GM19467 (cell line): ENCODE measurements around the gene RAB30.

Source experiments
- ATAC-seq: cut with Tn5 transposase; IDR thresholded peaks from one replicate; pipeline ENCODE4 v1.9.1; 2021; ENCODE audit warnings: mild to moderate bottlenecking, moderate library complexity; ENCODE audit not compliant: unreplicated experiment

RAB30 gene, protein sequence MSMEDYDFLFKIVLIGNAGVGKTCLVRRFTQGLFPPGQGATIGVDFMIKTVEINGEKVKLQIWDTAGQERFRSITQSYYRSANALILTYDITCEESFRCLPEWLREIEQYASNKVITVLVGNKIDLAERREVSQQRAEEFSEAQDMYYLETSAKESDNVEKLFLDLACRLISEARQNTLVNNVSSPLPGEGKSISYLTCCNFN

DNA sequence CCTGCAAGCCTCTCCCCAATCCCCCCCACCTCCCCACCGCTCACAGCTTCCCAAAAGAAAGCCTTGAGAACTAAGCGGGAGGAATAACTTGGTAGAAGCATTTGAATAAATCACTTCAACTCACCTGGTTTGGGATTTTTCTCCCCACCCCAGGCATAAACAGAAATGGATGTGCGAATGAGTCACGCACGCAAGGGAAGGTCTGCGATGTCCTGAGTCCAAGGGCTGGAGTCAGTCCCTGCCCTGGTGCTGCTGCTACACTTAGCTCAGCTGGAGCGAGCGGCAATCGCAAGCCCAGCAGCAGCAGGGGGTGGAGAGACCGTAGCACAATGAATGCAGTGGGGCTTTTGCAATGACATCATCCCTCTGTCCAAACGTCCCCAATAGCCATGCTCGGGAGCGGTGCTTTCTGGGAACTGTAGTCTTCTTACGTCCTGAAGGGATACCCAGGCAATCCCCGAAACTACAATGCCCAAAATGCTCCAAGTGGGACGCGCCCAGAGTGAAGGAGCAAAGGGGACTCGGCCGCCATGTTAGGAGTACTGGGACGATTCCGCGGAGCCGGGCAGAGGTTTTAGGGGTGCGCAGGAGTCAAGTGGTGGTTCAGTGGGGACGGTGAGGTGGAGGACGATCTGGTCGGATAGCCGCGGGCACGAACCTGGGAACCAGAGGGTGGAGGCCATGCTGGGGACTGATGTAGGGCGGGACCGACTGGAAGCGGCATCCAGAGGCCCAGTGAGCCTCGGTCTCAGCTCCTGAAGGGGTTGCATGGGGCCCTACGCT lies at the start of gene RAB30:
Gene RAB30, minus strand, starts transcription at position 331 of the 783 bp plus-strand sequence. CDS start 74,581 bp downstream, outside the sequence.
- peak; percentile 96 for ATAC-seq

DNA sequence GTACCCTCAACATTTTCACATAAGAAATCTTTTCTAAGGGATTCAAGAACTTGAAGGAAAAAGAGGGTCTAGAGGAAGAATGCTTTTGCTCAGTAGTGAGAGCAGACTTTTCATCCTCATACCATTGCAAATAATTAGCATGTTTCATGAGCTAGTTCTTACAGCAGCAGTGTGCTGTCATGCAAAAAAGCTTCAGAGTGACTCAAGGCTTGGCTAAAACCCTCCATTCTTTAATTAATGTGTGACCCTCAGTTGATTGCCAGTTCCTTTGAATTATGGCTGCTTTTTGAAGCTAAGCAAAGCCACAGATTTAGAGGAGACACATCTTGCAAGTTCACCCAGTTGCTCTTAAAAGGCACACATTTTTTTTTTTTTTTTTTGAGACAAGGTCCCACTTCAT lies 48.6 kb upstream of the RAB30 start:
- no peak for ATAC-seq

DNA sequence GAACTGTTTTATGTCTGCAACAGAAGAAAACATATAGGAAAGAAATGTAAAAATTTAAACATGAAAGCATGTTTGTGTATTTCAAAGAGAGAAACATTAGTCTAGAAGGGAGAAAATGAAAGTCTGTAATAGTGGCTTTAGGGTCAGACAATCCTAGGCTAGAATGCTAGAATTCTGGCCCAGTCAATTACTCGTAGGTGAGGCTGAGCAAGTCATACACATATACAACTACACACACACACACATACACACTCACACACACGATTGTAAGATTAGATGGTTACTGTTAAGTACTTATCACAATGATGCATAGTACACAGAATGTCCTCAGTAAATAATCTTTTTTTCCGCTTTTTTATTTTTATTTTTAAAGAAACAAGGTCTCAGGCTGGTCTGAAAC lies 47.5 kb upstream of the RAB30 start:
- ATAC-seq, result no peak

DNA sequence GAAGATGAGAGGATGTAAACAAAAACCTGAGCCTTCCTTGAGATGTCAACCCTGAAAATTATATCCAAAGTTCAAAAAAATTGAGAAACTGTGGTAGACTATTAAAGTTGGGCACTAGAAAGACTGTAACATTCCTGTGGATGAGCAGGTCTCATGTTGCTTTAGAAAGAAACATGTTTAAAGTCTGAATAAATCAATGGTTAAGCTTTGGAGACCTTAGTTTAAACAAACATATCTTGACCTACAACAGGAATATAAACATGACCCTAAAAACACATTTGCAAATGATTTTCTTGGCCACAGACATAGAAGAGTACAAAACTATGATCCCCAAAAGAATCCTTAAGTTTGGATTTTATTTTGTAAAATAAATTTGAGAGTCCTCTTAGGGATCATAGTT lies 47.1 kb upstream of the RAB30 start:
- ATAC-seq, result no peak

DNA sequence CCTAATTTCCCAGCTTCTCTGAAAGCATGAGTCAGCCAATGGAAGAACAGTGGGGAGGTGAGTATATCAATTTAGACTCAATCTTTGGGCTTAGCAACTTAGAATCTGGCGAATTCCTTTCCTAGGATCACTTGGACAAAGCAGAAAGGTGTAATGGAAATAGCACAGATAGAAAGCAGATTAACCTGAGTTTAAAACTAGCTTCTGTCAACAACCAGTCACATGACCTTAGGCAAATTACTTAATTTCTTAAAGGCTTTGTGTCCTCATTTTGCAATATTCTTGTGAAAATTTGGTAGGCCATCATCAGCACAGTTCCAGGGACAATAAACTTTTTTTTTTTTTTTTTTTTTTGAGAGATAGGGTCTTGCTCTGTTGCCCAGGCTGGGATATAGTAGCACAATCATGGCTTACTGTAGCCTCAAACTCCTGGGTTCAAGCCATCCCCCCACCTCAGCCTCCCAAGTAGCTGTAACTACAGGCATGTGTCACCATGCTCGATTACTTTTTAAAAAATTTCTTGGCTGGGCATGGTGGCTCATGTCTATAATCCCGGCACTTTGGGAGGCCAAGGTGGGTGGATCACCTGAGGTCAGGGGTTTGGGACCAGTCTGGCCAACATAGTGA lies 44.4 kb upstream of the RAB30 start:
- ATAC-seq, result no peak

DNA sequence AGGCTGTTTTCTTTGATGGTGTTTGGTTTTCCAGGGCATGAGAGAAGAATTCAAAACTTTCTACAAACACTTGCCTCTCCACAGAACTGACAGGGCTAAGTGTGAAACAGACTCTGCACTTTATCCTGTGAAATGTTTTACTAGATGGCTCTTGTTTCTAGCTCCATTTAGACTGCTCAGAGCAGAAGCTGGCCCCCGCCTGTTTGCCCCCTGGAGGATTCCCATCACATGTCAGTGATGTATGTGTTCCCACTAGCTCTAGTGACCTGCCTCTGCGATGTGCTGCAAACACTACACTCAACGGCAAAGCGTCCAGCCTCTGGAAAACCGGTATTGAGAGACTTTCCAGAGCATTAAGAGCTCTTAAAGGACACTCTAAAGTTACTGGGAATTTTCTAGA lies 43.9 kb upstream of the RAB30 start:
- no peak for ATAC-seq

DNA sequence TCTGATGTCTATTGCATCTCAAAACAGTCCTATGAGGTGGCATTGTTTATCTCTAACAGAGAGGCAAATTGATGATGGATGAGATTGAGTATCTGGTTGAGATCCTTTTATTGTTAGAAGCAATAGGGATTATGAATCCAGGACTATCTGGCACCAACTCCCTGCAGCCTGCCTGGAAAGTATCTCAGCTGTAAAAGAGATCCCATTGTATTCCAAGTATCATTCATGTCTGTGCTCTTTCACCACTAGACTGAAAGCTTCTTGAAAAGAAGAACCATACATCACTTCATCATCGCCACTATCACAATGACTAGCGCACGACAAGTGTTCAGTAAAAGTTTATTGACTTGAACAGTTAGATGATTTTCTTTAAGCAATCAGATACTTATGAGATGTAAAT lies 43.3 kb upstream of the RAB30 start:
- ATAC-seq, result no peak

DNA sequence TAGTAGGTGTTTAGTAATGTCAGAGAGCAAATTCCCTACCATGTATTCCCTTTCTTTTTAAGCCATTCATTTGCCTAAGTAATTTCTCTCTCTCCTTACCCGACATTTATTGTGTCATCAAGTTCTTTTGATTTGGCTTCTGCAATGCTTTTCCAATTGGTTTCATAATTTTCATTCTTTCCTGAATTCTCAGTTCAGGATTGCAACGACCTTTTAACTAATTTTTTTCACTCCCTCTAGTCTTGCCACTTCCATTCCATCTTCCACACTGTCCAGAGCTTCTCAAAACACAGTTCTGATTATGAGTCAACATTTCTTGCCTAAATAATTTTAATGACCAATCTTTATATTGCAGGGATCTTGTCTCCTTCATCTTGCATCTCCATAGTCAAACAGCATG lies 41.2 kb upstream of the RAB30 start:
- ATAC-seq, result no peak

DNA sequence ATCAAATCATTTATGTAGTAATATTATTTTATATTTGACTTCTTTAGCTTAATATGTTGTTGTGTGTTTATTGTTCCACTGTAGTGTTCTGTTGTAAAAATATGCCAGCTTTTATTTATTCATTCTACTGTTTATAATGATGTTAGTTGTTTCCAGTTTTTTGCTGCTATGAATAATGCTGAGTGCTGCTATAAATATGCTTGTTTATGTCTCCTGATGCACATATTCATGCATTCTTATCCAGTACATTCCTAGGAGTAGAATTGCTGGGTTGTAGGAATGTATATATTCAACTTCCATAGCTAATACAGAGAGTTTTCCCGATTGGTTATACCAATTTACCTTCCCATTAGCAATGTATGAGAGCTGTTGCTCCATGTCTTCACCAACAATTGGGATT lies 33.5 kb upstream of the RAB30 start:
- no peak for ATAC-seq

DNA sequence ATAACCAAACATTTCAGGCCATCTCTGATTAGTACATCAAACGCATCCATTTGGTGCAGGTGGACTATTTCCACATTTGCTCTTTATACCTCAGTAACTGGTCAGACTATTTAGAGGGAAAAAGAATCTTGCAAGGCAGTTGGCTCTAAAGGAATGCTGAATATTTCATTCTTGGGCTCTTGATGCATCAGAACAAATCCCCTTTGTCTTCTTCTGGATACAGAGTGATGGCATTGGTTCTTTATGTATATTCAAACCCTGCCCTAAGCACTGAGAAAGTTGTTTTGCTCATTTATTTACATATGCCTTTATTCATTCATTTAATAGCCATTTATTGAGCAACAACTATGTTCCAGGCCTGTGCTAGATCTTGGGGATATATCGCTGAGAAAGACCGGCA lies 31.1 kb upstream of the RAB30 start:
- ATAC-seq, result no peak

DNA sequence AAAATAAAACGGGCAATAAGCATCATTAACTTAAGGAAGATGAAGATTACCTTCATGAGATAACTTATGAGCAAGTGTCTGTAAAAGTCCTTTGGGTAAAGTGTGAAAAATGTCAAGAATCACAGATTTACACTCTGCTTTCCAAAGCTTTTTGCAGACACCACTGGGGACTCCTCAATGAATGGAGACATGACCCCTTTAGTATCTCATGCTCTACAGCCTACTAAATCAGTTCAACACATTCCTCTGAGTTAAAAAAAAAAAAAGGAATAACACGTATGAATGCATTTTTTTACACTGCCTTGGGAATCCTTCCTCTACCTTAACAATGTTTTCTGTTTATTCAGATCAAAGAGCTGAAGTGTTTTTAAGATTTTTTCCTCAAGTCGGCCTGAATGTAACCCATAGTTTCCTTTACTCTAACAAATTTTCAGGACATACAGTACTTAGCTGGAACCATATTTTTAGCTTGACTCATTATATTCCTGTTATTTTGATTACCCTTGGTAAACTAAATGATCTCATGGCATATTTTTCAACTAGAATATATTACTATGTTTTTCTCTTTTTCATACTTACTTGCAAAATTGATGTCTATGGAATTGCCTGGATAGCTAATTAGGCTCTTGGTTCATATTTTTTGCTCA lies 25.9 kb upstream of the RAB30 start:
- no peak for ATAC-seq

DNA sequence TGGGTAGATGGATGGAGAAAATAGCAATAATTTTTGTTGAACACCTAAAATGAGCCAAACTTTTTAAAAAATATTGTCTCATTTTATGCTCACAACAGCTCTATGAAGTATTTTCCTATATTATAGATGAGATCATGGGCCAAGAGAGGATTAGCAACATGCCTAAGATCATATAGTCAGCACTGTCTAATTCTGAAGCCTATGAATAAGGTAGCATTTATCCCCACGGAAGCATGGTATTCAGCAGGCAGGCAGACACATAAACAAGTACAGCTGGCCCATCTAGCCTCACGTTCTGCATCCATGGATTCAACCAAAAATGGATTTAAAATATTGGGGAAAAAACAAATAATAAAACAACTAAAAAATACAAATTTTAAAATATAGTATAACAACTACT lies 21.9 kb upstream of the RAB30 start:
- no peak for ATAC-seq

DNA sequence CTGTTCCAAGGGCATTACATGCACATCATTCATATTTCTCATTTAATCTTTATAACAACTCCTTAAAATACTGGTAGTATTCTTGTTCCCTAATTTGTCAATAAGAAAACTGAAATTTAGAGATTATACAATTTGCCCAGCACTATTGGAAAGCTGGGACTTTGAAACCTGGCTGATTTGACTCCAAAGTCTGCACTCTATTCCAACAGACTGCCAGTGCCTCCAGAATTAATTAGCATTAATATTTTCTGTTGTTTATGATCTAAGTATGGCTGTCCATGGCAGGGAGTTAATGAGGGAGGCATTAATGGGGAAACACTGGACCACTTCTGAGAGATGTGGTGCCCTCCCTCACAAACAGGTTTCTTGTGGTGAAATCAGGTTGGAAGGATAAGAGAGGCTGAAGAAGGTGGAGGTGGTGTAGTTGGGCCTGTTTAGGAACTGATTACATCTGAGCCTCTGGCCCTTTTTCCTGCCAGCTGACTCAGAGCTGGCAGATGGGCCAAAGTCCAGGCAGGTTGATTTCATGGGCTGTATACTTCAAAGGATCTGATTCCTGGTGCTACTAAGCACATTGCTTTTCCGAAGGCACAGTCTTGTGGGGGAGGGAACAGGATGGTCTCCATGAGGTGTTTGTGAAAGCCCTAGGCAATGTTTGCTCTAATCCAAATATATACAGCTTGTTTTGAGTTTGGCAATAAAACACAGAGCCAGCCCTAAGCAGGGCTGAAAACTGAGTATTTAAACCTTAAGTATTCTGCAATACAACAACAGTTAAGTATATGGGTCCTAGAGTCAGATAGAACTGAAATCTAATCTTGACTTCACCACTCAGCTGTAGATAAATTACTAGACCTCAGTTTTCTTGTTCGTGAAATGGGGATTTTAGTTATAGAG lies 21.0 kb upstream of the RAB30 start:
- no peak for ATAC-seq

DNA sequence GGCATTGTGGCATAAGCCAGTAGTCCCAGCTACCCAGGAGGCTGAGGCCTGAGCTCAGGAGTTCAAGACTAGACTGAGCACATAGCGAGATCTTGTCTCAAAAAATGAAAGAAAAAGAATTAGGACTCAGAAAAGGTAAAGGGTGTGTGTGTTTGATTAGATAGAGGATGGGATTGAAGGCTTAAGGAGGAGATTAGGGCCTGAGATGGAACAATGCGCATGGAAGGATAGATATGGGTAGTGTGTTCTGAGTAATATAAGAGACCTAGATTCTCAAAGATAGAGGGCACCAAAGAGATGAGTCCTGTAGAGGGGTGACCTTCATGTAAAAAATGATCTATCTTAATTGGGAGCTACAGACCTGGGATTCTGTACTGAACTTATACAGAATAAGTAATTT lies 17.3 kb upstream of the RAB30 start:
- ATAC-seq, result no peak

DNA sequence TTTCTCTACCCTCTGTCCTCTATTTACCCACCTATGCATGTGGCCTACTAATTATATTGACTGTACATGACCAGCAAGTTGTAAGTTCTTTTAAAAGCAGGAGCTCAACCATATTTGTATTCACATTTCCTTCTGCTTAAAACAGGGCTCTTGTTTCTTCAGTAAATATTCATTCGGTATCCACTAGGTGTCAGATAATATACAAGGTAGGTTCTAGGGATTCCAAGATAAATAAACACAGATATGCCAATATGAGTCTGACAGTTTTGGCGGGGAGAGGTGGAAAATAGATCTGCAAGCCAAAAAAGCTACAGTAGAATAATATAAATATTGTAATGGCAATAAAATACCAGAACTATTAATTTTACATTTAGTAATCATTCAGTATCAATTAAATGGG lies 15.3 kb upstream of the RAB30 start:
- no peak for ATAC-seq

DNA sequence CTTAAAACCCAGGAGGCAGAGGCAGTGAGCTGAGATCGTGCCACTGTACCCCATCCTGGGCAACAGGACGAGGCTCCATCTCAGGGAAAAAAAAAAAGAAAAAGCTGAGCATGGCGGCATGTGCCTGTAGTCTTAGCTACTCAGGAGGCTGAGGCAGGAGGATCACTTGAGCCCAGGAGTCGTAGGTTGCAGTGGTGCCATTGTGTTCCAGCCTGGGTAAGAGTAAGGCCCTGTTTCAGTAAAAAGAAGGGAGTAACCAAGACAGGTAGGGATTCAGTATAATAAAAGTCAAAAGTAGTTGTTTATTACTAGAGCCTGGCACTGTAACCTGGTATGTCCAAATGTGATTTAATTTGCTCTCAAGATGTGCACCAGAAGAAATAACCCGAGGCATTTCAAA lies 8.1 kb upstream of the RAB30 start:
- no peak for ATAC-seq

DNA sequence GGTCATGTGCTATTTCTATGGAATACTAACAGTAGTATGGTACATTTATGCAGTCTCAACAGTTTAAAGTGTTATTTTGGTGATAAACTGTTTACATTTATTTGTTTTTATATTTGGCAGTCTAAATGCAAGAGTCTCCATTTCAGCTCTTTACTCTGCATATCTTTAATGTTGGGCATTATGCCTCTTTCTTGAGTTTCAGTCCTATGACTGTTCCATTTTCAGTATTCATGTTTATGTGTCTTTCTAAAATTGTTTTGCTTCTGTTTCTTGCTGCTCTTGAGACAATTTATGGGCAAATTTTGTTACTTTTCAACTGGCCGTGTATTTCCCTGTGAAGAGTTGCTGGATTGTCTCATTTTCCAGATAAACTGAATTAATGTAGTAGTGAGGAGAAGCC lies 6.6 kb upstream of the RAB30 start:
- ATAC-seq, result no peak

DNA sequence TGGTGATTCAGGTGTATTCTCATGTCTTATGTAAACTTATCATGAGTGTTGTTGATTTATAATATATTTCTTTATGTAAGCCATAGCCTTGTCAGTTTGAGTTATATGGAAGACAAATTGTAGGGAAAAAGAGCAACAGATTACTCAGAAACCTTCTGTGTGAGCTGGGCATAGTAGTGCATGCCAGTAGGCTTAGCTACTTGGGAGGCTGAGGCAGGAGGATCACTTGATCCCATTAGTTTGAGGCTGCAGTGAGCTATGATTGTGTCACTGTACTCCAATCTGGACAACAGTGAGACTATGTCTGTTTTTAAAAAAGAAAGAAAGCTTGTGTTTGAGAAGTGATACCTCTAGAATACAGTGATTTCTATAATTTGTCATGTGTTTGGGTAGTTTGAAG lies 2.2 kb upstream of the RAB30 start:
- ATAC-seq, result no peak

DNA sequence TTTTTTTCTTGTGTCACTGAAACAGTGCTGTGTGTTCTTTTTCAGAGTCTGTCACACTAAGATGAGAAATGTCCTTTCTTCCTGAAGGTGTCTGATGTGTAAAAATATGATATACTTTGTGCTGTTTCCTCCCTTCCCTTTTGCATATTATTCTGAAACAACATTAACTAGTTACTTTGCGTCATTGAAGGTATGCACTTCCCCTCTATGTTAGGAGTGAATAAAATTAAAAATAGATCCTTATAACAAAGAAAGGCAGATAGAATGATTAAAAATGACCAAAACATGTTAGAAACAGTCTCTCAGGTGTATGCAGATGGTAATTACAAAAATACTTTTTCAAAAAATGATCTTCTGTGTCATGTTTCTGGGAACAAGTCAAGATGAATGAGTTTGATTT lies 1.6 kb upstream of the RAB30 start:
- ATAC-seq, result no peak

DNA sequence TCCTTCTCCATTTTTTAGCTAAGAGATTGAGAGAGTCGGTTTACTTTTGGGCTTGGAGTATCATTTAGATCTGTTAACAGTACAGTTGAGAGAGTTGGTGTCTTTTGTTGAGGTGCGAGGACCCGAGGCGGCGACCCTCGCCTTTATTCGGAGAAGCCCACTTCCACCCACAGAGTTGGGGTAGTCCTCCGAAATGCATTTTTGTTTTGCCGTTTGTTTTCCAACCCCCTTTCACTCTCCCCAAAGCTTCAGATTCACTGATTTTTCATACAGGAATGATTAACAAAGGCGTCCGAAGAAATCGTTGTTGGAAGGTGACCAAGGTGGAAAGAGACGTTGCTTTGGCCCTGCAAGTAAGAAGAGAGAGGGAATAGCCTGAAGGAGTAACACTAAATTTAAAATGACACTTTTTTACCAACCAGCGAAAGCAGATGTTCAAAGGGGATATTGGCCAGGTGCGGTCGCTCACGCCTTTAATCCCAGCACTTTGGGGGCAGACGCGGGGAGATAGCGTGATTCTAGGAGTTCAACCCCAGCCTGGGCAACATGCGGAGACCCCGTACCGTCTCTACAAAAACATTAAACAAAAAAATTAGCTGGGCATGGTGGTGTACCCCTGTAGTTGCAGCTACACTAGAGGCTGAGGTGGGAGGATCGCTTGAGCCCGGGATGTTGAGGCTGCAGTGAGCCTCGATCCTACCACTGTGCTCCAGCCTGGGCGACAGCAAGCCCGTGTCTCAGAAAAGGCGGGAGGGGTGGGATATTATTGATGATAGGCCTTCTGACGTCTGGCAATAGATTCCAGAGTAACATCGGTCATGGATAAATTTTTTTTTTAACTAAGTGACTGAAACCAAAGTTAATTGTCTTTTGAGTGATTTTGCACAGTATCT lies 899 bp upstream of the RAB30 start:
- ATAC-seq, result no peak
